H9 (cell line): ENCODE data around the gene MALT1. TPM values are rescaled to one million over a fixed set of nuclear protein-coding genes. Genes with fewer than 3 reads are reported as not detected.

ENCODE experiments used
- DNase-seq: peaks from one replicate; pipeline ENCODE4 v3.0.0-alpha.2; 2017
- H2AFZ ChIP-seq: one replicate; pipeline ENCODE4 v1.6.1; 2013; ENCODE audit warnings: mild to moderate bottlenecking, low read length, control low read depth, moderate library complexity
- H2AK5ac ChIP-seq: 2 replicates; pipeline ENCODE4 v1.6.1; 2013; ENCODE audit warnings: low read length, control low read depth, mixed read lengths; ENCODE audit not compliant: insufficient read length
- H2BK120ac ChIP-seq: one replicate; pipeline ENCODE4 v1.6.1; 2013; ENCODE audit warnings: low read depth, mild to moderate bottlenecking, low read length, control low read depth, inconsistent platforms; ENCODE audit not compliant: poor library complexity, severe bottlenecking
- H2BK12ac ChIP-seq: 2 replicates; pipeline ENCODE4 v1.6.1; 2013; ENCODE audit warnings: low read length, control low read depth, mixed read lengths, low read depth; ENCODE audit not compliant: insufficient read length
- H2BK15ac ChIP-seq: 2 replicates; pipeline ENCODE4 v1.6.1; 2013; ENCODE audit warnings: low read depth, low read length, control low read depth
- H2BK20ac ChIP-seq: one replicate; pipeline ENCODE4 v1.6.1; 2013; ENCODE audit warnings: low read depth, mild to moderate bottlenecking, low read length, control low read depth, inconsistent platforms; ENCODE audit not compliant: poor library complexity, severe bottlenecking
- H2BK5ac ChIP-seq: 2 replicates; pipeline ENCODE4 v1.6.1; 2013; ENCODE audit warnings: low read length, control low read depth, mixed read lengths; ENCODE audit not compliant: insufficient read length
- H3K14ac ChIP-seq: 2 replicates; pipeline ENCODE4 v1.6.1; 2013; ENCODE audit warnings: low read length, control low read depth; ENCODE audit not compliant: insufficient read depth
- H3K18ac ChIP-seq: 2 replicates; pipeline ENCODE4 v1.6.1; 2013; ENCODE audit warnings: low read depth, mild to moderate bottlenecking, mixed read lengths, low read length, control low read depth; ENCODE audit not compliant: insufficient read length
- H3K23ac ChIP-seq: 2 replicates; pipeline ENCODE4 v1.6.1; 2013; ENCODE audit warnings: low read length, control low read depth, mixed read lengths, low read depth; ENCODE audit not compliant: insufficient read length
- H3K23me2 ChIP-seq: 2 replicates; pipeline ENCODE4 v1.6.1; 2013; ENCODE audit warnings: low read depth, mild to moderate bottlenecking, mixed read lengths, low read length, control low read depth; ENCODE audit not compliant: insufficient read length, poor library complexity, severe bottlenecking
- H3K27ac ChIP-seq: 2 replicates; pipeline ENCODE4 v1.5.1; 2013; ENCODE audit warnings: low read length, control low read depth, mixed read lengths, low read depth; ENCODE audit not compliant: insufficient read length
- H3K27me3 ChIP-seq: 2 replicates; pipeline ENCODE4 v1.6.1; 2013; ENCODE audit warnings: low read length, control low read depth, inconsistent platforms; ENCODE audit not compliant: insufficient read depth
- H3K4ac ChIP-seq: 2 replicates; pipeline ENCODE4 v1.6.1; 2013; ENCODE audit warnings: low read depth, mild to moderate bottlenecking, control low read depth, inconsistent platforms, low read length, moderate library complexity
- H3K4me1 ChIP-seq: 2 replicates; pipeline ENCODE4 v1.6.1; 2013; ENCODE audit warnings: low read length, control low read depth, inconsistent platforms; ENCODE audit not compliant: insufficient read depth
- H3K4me2 ChIP-seq: 2 replicates; pipeline ENCODE4 v1.6.1; 2013; ENCODE audit warnings: low read length, control low read depth, mixed read lengths; ENCODE audit not compliant: insufficient read length, insufficient read depth
- H3K56ac ChIP-seq: 2 replicates; pipeline ENCODE4 v1.6.1; 2013; ENCODE audit warnings: low read depth, mild to moderate bottlenecking, mixed read lengths, low read length, control low read depth; ENCODE audit not compliant: insufficient read length
- H3K79me1 ChIP-seq: 2 replicates; pipeline ENCODE4 v1.6.1; 2013; ENCODE audit warnings: low read depth, mild to moderate bottlenecking, moderate library complexity, low read length, control low read depth, inconsistent platforms; ENCODE audit not compliant: insufficient read depth, poor library complexity, severe bottlenecking
- H3K79me2 ChIP-seq: 2 replicates; pipeline ENCODE4 v1.6.1; 2013; ENCODE audit warnings: low read length, control low read depth, inconsistent platforms; ENCODE audit not compliant: insufficient read depth
- H3K9ac ChIP-seq: 2 replicates; pipeline ENCODE4 v1.6.1; 2013; ENCODE audit warnings: low read length, control low read depth, mixed read lengths; ENCODE audit not compliant: insufficient read length; ENCODE audit errors: extremely low read depth
- H3K9me3 ChIP-seq: one replicate; pipeline ENCODE4 v1.6.1; 2013; ENCODE audit warnings: low read depth, low read length, inconsistent platforms; ENCODE audit not compliant: control insufficient read depth
- H3T11ph ChIP-seq: one replicate; pipeline ENCODE4 v1.6.1; 2013; ENCODE audit warnings: mild to moderate bottlenecking, low read length, control low read depth, inconsistent platforms
- H4K20me1 ChIP-seq: one replicate; pipeline ENCODE4 v1.6.1; 2013; ENCODE audit not compliant: control insufficient read depth, insufficient read length, insufficient read depth
- H4K5ac ChIP-seq: 2 replicates; pipeline ENCODE4 v1.6.1; 2013; ENCODE audit warnings: low read depth, mild to moderate bottlenecking, mixed read lengths, low read length, control low read depth; ENCODE audit not compliant: insufficient read length
- H4K8ac ChIP-seq: replicated peaks from 2 replicates; pipeline ENCODE4 v1.6.1; 2013; ENCODE audit warnings: low read length, control low read depth, mixed read lengths, low read depth; ENCODE audit not compliant: insufficient read length
- H4K91ac ChIP-seq: 2 replicates; pipeline ENCODE4 v1.6.1; 2013; ENCODE audit warnings: low read depth, mild to moderate bottlenecking, moderate library complexity, mixed read lengths, low read length, control low read depth; ENCODE audit not compliant: insufficient read length
- H3K27ac Mint-ChIP-seq, 3 experiments: 2 replicates in 2 of 3; 3 replicates in 1 of 3; pipeline ENCODE4 v1.8.0; 2020 to 2021; ENCODE audit warnings: mixed read lengths in 3 of 3, mild to moderate bottlenecking in 1 of 3, moderate library complexity in 1 of 3
- H3K27me3 Mint-ChIP-seq: 2 replicates; pipeline ENCODE4 v1.8.0; 2021; ENCODE audit warnings: low read depth, mild to moderate bottlenecking, moderate library complexity, mixed read lengths
- H3K36me3 Mint-ChIP-seq, 3 experiments: 2 replicates in 2 of 3; 3 replicates in 1 of 3; pipeline ENCODE4 v1.8.0; 2020 to 2021; ENCODE audit warnings: low read depth in 3 of 3, mixed read lengths in 3 of 3; ENCODE audit not compliant: insufficient read depth in 1 of 3
- H3K4me1 Mint-ChIP-seq, 2 experiments: 2 replicates each; pipeline ENCODE4 v1.8.0; 2020; ENCODE audit warnings: mixed read lengths in 2 of 2
- H3K4me3 Mint-ChIP-seq, 2 experiments: 2 replicates in 1 of 2; 3 replicates in 1 of 2; pipeline ENCODE4 v1.8.0; 2020 to 2021; ENCODE audit warnings: mild to moderate bottlenecking in 2 of 2, mixed read lengths in 2 of 2, moderate library complexity in 1 of 2
- H3K9me3 Mint-ChIP-seq, 2 experiments: 2 replicates in 1 of 2; 3 replicates in 1 of 2; pipeline ENCODE4 v1.8.0; 2020; ENCODE audit warnings: mild to moderate bottlenecking in 2 of 2, mixed read lengths in 2 of 2, moderate library complexity in 1 of 2
- WGBS: extraction: QIAGEN DNeasy Blood & Tissue Kit; methylation state at CpG from one replicate; pipeline ENCODE4 v1.1.7; 2013; ENCODE audit warnings: missing lambda C conversion rate, low lambda C conversion rate, mixed read lengths; ENCODE audit not compliant: insufficient read length; ENCODE audit errors: extremely low coverage; 5-methylcytosine and 5-hydroxymethylcytosine counted together
- total RNA-seq: library from RNA; stranded (reverse); gene quantifications from 2 replicates; pipeline ENCODE4 v1.2.1, GENCODE V29; 2021
- TF ChIP-seq, protein P1 (sequence below): fragments of 200-600 bp; sonication (generic); conservative IDR thresholded peaks from 3 replicates; pipeline ENCODE4 v1.8.0; 2021; ENCODE audit warnings: antibody characterized with exemption, mild to moderate bottlenecking

MALT1 gene
- total RNA-seq, 1 experiment from 2014 or later = 18.1 TPM

DNA sequence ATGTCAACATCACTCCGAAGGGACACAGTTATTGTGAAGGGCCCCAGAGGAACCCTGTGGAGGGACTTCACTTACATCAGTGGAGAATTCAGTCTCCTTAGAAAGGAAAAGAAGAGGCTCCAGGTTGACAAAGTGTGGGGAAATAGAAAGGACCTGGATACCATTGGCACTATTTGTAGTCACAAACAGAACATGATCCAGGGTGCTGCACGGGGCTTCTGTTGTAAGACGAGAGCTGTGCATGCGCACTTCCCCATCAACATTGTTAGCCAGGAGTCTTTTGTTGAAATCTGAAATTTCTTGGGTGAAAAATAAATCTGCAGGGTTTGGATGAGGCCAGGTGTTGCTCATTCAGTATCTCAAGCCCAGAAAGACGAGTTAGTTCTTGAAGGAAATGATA is 40.0 kb upstream of the MALT1 start:
- no peak overlapping the region for H2BK120ac ChIP-seq
- no peak overlapping the region for H3K9ac ChIP-seq
- no peak overlapping the region for H3K4me2 ChIP-seq
- WGBS = no CpG with 5 or more reads among the region's 5 CpGs
- H3K79me1 ChIP-seq = no peaks in the 10 kb centered on the region
- H4K8ac ChIP-seq = no peak overlapping the region
- no peak overlapping the region for H3K4ac ChIP-seq
- no peaks in the 10 kb centered on the region for H3K23me2 ChIP-seq
- no peak overlapping the region for H3K18ac ChIP-seq
- no peak overlapping the region for H3K56ac ChIP-seq
- no peak overlapping the region for H3K4me3 Mint-ChIP-seq
- no peaks in the 10 kb centered on the region for H3K9me3 ChIP-seq
- peaks cover 6% of the 10 kb centered on the region for H3K4me1 ChIP-seq
- no peak overlapping the region for H4K91ac ChIP-seq
- no peak overlapping the region for H3K27ac ChIP-seq
- H2BK15ac ChIP-seq = no peak overlapping the region
- H3K27ac Mint-ChIP-seq = no peak overlapping the region
- no peaks in the 10 kb centered on the region for H4K20me1 ChIP-seq
- no peak overlapping the region for H3K14ac ChIP-seq
- no peaks in the 10 kb centered on the region for H3K79me2 ChIP-seq
- no peaks in the 10 kb centered on the region; the same call in 1 of the 2 replicates for H3K27me3 Mint-ChIP-seq
- H3T11ph ChIP-seq = no peak overlapping the region
- TF ChIP-seq, protein P1, sequence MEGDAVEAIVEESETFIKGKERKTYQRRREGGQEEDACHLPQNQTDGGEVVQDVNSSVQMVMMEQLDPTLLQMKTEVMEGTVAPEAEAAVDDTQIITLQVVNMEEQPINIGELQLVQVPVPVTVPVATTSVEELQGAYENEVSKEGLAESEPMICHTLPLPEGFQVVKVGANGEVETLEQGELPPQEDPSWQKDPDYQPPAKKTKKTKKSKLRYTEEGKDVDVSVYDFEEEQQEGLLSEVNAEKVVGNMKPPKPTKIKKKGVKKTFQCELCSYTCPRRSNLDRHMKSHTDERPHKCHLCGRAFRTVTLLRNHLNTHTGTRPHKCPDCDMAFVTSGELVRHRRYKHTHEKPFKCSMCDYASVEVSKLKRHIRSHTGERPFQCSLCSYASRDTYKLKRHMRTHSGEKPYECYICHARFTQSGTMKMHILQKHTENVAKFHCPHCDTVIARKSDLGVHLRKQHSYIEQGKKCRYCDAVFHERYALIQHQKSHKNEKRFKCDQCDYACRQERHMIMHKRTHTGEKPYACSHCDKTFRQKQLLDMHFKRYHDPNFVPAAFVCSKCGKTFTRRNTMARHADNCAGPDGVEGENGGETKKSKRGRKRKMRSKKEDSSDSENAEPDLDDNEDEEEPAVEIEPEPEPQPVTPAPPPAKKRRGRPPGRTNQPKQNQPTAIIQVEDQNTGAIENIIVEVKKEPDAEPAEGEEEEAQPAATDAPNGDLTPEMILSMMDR = no peak
- no peak for DNase-seq
- no peak overlapping the region for H2BK12ac ChIP-seq
- no peaks in the 10 kb centered on the region for H3K9me3 Mint-ChIP-seq
- H3K27me3 ChIP-seq = no peaks in the 10 kb centered on the region
- peaks cover 20 to 25% of the 10 kb centered on the region in 2 experiments for H3K4me1 Mint-ChIP-seq
- H2AFZ ChIP-seq = peak overlapping the region; percentile 10
- no peak overlapping the region for H2BK5ac ChIP-seq
- no peak overlapping the region for H2BK20ac ChIP-seq
- H3K23ac ChIP-seq = no peak overlapping the region
- H2AK5ac ChIP-seq = no peak overlapping the region
- no peak overlapping the region for H4K5ac ChIP-seq
- H3K36me3 Mint-ChIP-seq = no peaks in the 10 kb centered on the region
